Mesothelial cell of epicardium (in vitro differentiated cells): ENCODE data around the gene GRIN2A. TPM values are rescaled to one million over a fixed set of nuclear protein-coding genes. Genes with fewer than 3 reads are reported as not detected.

Source experiments
- DNase-seq, 2 experiments: peaks; one replicate each; pipeline ENCODE4 v3.0.0; 2021; ENCODE audit warnings: low spot score in 2 of 2; ENCODE audit not compliant: unreplicated experiment in 2 of 2
- H3K27ac Mint-ChIP-seq: 2 replicates; pipeline ENCODE4 v1.8.0; 2021; ENCODE audit warnings: mixed read lengths
- H3K27me3 Mint-ChIP-seq: 2 replicates; pipeline ENCODE4 v1.8.0; 2021; ENCODE audit warnings: low read depth, mixed read lengths
- H3K36me3 Mint-ChIP-seq: 2 replicates; pipeline ENCODE4 v1.8.0; 2021; ENCODE audit warnings: mixed read lengths
- H3K4me1 Mint-ChIP-seq: 2 replicates; pipeline ENCODE4 v1.8.0; 2021; ENCODE audit warnings: mixed read lengths
- H3K4me3 Mint-ChIP-seq: 2 replicates; pipeline ENCODE4 v1.8.0; 2021; ENCODE audit warnings: mild to moderate bottlenecking, moderate library complexity, mixed read lengths
- H3K9me3 Mint-ChIP-seq: 2 replicates; pipeline ENCODE4 v1.8.0; 2021; ENCODE audit warnings: mixed read lengths
- CTCF ChIP-seq: fragments of 200-600 bp; sonication (generic); IDR thresholded peaks from one replicate; pipeline ENCODE4 v1.5.0; 2021; ENCODE audit warnings: antibody characterized with exemption; ENCODE audit not compliant: unreplicated experiment
- total RNA-seq: library from RNA; stranded (reverse); gene quantifications from 3 replicates; pipeline ENCODE4 v1.2.1, GENCODE V29; 2021

Gene GRIN2A
- total RNA-seq, 1 donor from 2014 or later: 4.9 TPM

- no peak overlapping the region for H3K4me3 Mint-ChIP-seq
- H3K36me3 Mint-ChIP-seq: no peaks in the 10 kb centered on the region
- H3K9me3 Mint-ChIP-seq: no peaks in the 10 kb centered on the region
- DNase-seq: no peak
- H3K4me1 Mint-ChIP-seq: no peaks in the 10 kb centered on the region
- no peak for TF ChIP-seq CTCF
- H3K27ac Mint-ChIP-seq: no peak overlapping the region
- H3K27me3 Mint-ChIP-seq: peaks cover 2% of the 10 kb centered on the region
Observed at GRCh38 chr16:10111156-10111761, 71.0 kb downstream of the GRIN2A start.

DNA sequence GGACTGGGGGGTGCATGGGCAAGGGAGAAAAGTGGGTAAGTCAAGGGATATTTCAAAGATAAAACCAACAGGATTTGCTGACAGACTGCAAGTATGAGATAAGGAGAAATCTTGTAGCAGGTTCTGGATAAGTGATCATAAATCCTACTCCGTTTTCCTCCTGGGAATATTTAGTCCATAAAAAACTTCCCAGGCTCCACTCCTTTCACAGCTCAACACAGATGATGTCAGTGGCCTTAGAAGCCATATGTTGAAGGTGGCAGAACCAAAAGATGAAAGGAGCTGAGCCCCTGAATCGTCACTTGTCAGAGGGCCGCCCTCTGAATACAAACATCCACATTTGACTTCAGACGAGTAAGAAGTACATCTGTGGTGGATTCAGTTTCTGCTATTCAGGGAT is 71.7 kb downstream of the GRIN2A start:
- Mint-ChIP-seq H3K4me3 (no peak overlapping the region), H3K9me3 (no peaks in the 10 kb centered on the region), H3K4me1 (no peaks in the 10 kb centered on the region), H3K36me3 (no peaks in the 10 kb centered on the region), H3K27ac (no peak overlapping the region), H3K27me3 (no peaks in the 10 kb centered on the region)
- TF ChIP-seq CTCF: no peak
- no peak for DNase-seq

DNA sequence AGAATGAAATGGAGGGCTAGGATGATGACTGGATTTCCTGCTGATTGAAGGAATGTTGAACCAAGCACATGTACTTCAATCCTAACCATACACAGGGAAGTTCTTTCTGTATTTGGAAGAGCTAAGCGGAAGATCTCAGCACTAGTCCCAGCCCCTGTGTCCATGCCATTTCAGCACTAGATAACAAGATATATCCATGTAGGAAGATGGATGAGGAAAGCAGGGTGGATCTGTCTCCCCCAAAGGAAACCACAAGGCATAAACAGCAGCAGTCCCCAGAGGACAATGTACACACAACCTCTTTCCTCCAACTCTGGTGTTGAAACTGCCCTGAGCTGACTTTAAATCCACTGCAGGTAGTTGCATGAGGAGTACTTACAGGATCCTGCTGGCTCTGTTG is 75.1 kb downstream of the GRIN2A start:
- H3K27me3 Mint-ChIP-seq: peaks cover 3% of the 10 kb centered on the region
- DNase-seq: no peak
- H3K9me3 Mint-ChIP-seq: peaks cover 4% of the 10 kb centered on the region
- no peak overlapping the region for H3K27ac Mint-ChIP-seq
- TF ChIP-seq CTCF: no peak
- no peak overlapping the region for H3K4me3 Mint-ChIP-seq
- H3K4me1 Mint-ChIP-seq: no peaks in the 10 kb centered on the region
- no peaks in the 10 kb centered on the region for H3K36me3 Mint-ChIP-seq

DNA sequence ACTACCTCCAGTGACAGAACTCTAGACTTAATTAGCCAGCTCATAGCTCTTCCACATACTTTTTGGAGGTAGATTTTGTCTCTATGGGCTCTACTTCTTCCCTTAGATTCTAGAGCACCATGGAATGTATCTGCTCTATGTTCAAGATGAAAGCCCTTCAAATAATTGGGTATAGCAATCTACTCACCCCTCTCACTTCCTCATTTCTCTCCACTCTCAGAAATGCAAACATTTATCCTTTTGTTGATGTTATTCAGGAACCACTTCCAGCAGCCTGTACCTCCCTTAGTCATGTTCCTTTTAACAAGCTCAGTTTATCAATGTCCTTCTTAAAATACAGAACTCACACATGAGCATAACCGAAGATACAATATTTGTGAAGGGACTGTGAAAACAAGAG is 78.5 kb downstream of the GRIN2A start:
- no peak for DNase-seq

GRCh38 chr16:10103118-10103517 is 79.1 kb downstream of the GRIN2A start:
- Mint-ChIP-seq H3K36me3 (no peaks in the 10 kb centered on the region), H3K27me3 (peaks cover 3% of the 10 kb centered on the region), H3K4me3 (no peak overlapping the region), H3K9me3 (peaks cover 4% of the 10 kb centered on the region), H3K4me1 (no peaks in the 10 kb centered on the region), H3K27ac (no peak overlapping the region)
- no peak for TF ChIP-seq CTCF
- no peak for DNase-seq

More for the DNA sequence above, 78.5 kb downstream of the GRIN2A start:
- no peak for TF ChIP-seq CTCF
- Mint-ChIP-seq H3K4me1 (no peaks in the 10 kb centered on the region), H3K27me3 (peaks cover 3% of the 10 kb centered on the region), H3K36me3 (no peaks in the 10 kb centered on the region), H3K27ac (no peak overlapping the region), H3K4me3 (no peak overlapping the region), H3K9me3 (peaks cover 4% of the 10 kb centered on the region)

DNA sequence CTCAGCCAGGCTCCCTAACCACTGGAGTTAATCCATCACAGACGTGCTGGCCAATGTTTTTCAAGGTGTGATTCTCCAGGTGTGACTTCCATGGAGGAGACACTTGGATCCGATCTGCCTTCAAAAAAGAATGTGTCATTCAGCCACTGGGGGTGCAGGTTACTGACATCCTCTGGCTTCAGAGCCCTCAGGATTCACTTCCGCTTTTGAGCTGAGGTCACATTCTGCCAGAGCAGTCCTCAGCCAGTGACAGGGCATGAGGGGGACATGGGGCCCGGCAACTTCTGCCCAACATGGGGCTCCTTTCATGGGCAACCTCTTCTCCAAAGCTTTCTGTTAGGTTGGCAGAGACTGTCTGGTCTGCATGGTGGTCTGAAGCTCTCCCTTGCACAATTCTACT is 81.4 kb downstream of the GRIN2A start:
- no peaks in the 10 kb centered on the region for H3K4me1 Mint-ChIP-seq
- H3K27ac Mint-ChIP-seq: no peak overlapping the region
- no peak for TF ChIP-seq CTCF
- H3K27me3 Mint-ChIP-seq: peaks cover 7% of the 10 kb centered on the region
- no peaks in the 10 kb centered on the region for H3K36me3 Mint-ChIP-seq
- DNase-seq: no peak
- H3K4me3 Mint-ChIP-seq: no peak overlapping the region
- peaks cover 8% of the 10 kb centered on the region for H3K9me3 Mint-ChIP-seq
